Measurements from ENCODE around the gene KCNJ15. TPM values are rescaled to one million over a fixed set of nuclear protein-coding genes. Genes with fewer than 3 reads are reported as not detected.

Gene KCNJ15
- total and polyA plus RNA-seq, 2 of the 13 experiments (the other 11 are each of a cell fraction or from before 2014, with no cell fraction given): not detected

- H3K79me2 ChIP-seq (ENCODE audit: insufficient read depth, low read length): no peaks in the 10 kb centered on the region
- H3K4me1 ChIP-seq (ENCODE audit: insufficient read depth, low read length): no peaks in the 10 kb centered on the region
- no peak overlapping the region for H2AFZ ChIP-seq (ENCODE audit: low read length)
- intact Hi-C loops (cut with micrococcal nuclease; ENCODE audit: unreplicated experiment): no loop called here
- H3K4me3 ChIP-seq (replicated peaks in 1 of 3; ENCODE audit: insufficient read depth in 1 of 3, low read depth in 2 of 3, low read length in 3 of 3): no peak overlapping the region
- no peak overlapping the region for H3K4me2 ChIP-seq (ENCODE audit: low read depth, low read length)
- H3K9me3 ChIP-seq (ENCODE audit: low read length): no peaks in the 10 kb centered on the region
- H3K27ac ChIP-seq (ENCODE audit: extremely low read length, insufficient read depth, low read length): no peak overlapping the region
- no peaks in the 10 kb centered on the region; a peak in 1 of 5 replicates for H3K27me3 ChIP-seq (ENCODE audit: control insufficient read depth in 1 of 2, insufficient read depth in 2 of 2, low read length in 2 of 2)
- H3K36me3 ChIP-seq (replicated peaks in 1 of 2; ENCODE audit: control insufficient read depth in 1 of 2, insufficient read depth in 2 of 2, low read length in 2 of 2): no peaks in the 10 kb centered on the region
- no peak for DNase-seq (ENCODE audit: low spot score)
- no peak for ATAC-seq
- WGBS (ENCODE audit: low lambda C conversion rate): 70% methylated on average over 1 of the region's 1 CpG
- TF ChIP-seq THAP8 (CRISPR knock-in tag; IDR thresholded peaks at IDR 0.05; ENCODE audit: borderline replicate concordance) (no peak), ZFY (CRISPR knock-in tag; IDR thresholded peaks at IDR 0.05) (no peak), MAF1 (CRISPR knock-in tag; IDR thresholded peaks at IDR 0.05; ENCODE audit: borderline replicate concordance) (no peak), ZIK1 (CRISPR knock-in tag; IDR thresholded peaks at IDR 0.05; ENCODE audit: borderline replicate concordance, low read depth) (no peak), TCF7 (IDR thresholded peaks at IDR 0.05; ENCODE audit: low read depth) (no peak), IRF2 (CRISPR knock-in tag; IDR thresholded peaks at IDR 0.05) (no peak)
- no peak for FAIRE-seq
- no peak overlapping the region for H3K9ac ChIP-seq (ENCODE audit: insufficient read depth, low read depth, low read length)
- H4K20me1 ChIP-seq (ENCODE audit: insufficient read depth, low read length): no peaks in the 10 kb centered on the region
- ChIA-PET CTCF (ENCODE audit: low intra/inter-chr PET ratio, low total read pairs) (no interaction called here), POLR2A (no interaction called here)
- BruUV-seq (replicated peaks): no TSS peak
- in situ Hi-C loops (cut with HindIII; ENCODE audit: extremely low pct_ligation_motif_present, low pct_unique_long_range_greater_than_20kb): no loop called here
Observed at GRCh38 chr21:38327984-38328383, 71.2 kb downstream of the KCNJ15 start.

- POLR2A ChIA-PET: no interaction called here
- Histone ChIP-seq H3K27ac (ENCODE audit: extremely low read length, insufficient read depth, low read length) (no peak overlapping the region), H3K4me2 (ENCODE audit: low read depth, low read length) (no peak overlapping the region), H3K36me3 (replicated peaks in 1 of 2; ENCODE audit: control insufficient read depth in 1 of 2, insufficient read depth in 2 of 2, low read length in 2 of 2) (no peaks in the 10 kb centered on the region), H3K27me3 (ENCODE audit: control insufficient read depth in 1 of 2, insufficient read depth in 2 of 2, low read length in 2 of 2) (no peaks in the 10 kb centered on the region; a peak in 1 of 5 replicates), H4K20me1 (ENCODE audit: insufficient read depth, low read length) (no peaks in the 10 kb centered on the region), H3K9ac (ENCODE audit: insufficient read depth, low read depth, low read length) (no peak overlapping the region), H3K4me3 (replicated peaks in 1 of 3; ENCODE audit: insufficient read depth in 1 of 3, low read depth in 2 of 3, low read length in 3 of 3) (no peak overlapping the region), H3K9me3 (ENCODE audit: low read length) (no peaks in the 10 kb centered on the region), H3K79me2 (ENCODE audit: insufficient read depth, low read length) (no peaks in the 10 kb centered on the region), H3K4me1 (ENCODE audit: insufficient read depth, low read length) (no peaks in the 10 kb centered on the region), H2AFZ (ENCODE audit: low read length) (no peak overlapping the region)
- CTCF ChIA-PET (ENCODE audit: low intra/inter-chr PET ratio, low total read pairs): no interaction called here
- intact Hi-C loops (cut with micrococcal nuclease; ENCODE audit: unreplicated experiment): no loop called here
- ATAC-seq (no peak), FAIRE-seq (no peak), DNase-seq (ENCODE audit: low spot score) (no peak)
- in situ Hi-C loops (cut with HindIII; ENCODE audit: extremely low pct_ligation_motif_present, low pct_unique_long_range_greater_than_20kb): no loop called here
- no TSS peak for BruUV-seq (replicated peaks)
- 5% methylated on average over 2 of the region's 2 CpGs for WGBS (ENCODE audit: low lambda C conversion rate)
- TF ChIP-seq KAT7 (CRISPR knock-in tag; IDR thresholded peaks at IDR 0.05; ENCODE audit: borderline replicate concordance) (no peak), SRSF1 (optimal IDR thresholded peaks at IDR 0.05; ENCODE audit: low read depth, low read length) (no peak), POLR2AphosphoS5 (IDR thresholded peaks at IDR 0.05; ENCODE audit: low read depth, low read length) (no peak), ZMYM4 (CRISPR knock-in tag; IDR thresholded peaks at IDR 0.05) (no peak), ZBTB34 (CRISPR knock-in tag; IDR thresholded peaks at IDR 0.05) (no peak), ZBTB7A (CRISPR knock-in tag; IDR thresholded peaks at IDR 0.05) (no peak), TEAD2 (CRISPR knock-in tag; IDR thresholded peaks at IDR 0.05) (no peak), SRSF4 (IDR thresholded peaks at IDR 0.05; ENCODE audit: low read depth, low read length, poor library complexity, severe bottlenecking) (no peak), PCBP1 (IDR thresholded peaks at IDR 0.05; ENCODE audit: borderline replicate concordance, low read depth, low read length) (no peak), MED8 (CRISPR knock-in tag; IDR thresholded peaks at IDR 0.05; ENCODE audit: insufficient replicate concordance) (no peak), DRAP1 (CRISPR knock-in tag; IDR thresholded peaks at IDR 0.05) (no peak)
Observed at GRCh38 chr21:38329162-38329561, 72.4 kb downstream of the KCNJ15 start.
